ENCODE data around the gene CUBN. TPM values are rescaled to one million over a fixed set of nuclear protein-coding genes. Genes with fewer than 3 reads are reported as not detected.
A peak's percentile ranks its signal among the peaks of the same experiment; 100 is the strongest.

Gene CUBN
- total RNA-seq, 1 donor from 2014 or later: 0.77 TPM

GRCh38 chr10:16792675-16793074 lies 336.9 kb downstream of the CUBN start:
- intact Hi-C loops (cut with micrococcal nuclease): no loop called here
- DNase-seq: peak; percentile 78
- peak; percentile 97 for ATAC-seq

- intact Hi-C loops (cut with micrococcal nuclease): no loop called here
- DNase-seq (no peak), ATAC-seq (peak; percentile 46)
Observed at GRCh38 chr10:16789765-16790164, 339.8 kb downstream of the CUBN start.

- ATAC-seq (no peak), DNase-seq (no peak)
- intact Hi-C loops (cut with micrococcal nuclease): no loop called here
Observed at GRCh38 chr10:16789261-16789660, 340.4 kb downstream of the CUBN start.

GRCh38 chr10:16788778-16789177 lies 340.8 kb downstream of the CUBN start:
- ATAC-seq (no peak), DNase-seq (no peak)
- intact Hi-C loops (cut with micrococcal nuclease): no loop called here

GRCh38 chr10:16788125-16788524 lies 341.5 kb downstream of the CUBN start:
- intact Hi-C loops (cut with micrococcal nuclease): no loop called here
- DNase-seq (no peak), ATAC-seq (no peak)

GRCh38 chr10:16787361-16787791 lies 342.2 kb downstream of the CUBN start:
- DNase-seq (no peak), ATAC-seq (no peak)
- intact Hi-C loops (cut with micrococcal nuclease): no loop called here

GRCh38 chr10:16780338-16780880 lies 349.2 kb downstream of the CUBN start:
- intact Hi-C loops (cut with micrococcal nuclease): no loop called here
- DNase-seq (no peak), ATAC-seq (no peak)

GRCh38 chr10:16779384-16779915 lies 350.2 kb downstream of the CUBN start:
- intact Hi-C loops (cut with micrococcal nuclease): no loop called here
- no peak for DNase-seq
- no peak for ATAC-seq

- intact Hi-C loops (cut with micrococcal nuclease): no loop called here
- DNase-seq: no peak
- peak; percentile 67 for ATAC-seq
Observed at GRCh38 chr10:16777473-16778370, 351.9 kb downstream of the CUBN start.

- ATAC-seq: no peak
Observed at GRCh38 chr10:16776896-16777295, 352.7 kb downstream of the CUBN start.

More at GRCh38 chr10:16776896-16777295, 352.7 kb downstream of the CUBN start:
- intact Hi-C loops (cut with micrococcal nuclease): no loop called here
- DNase-seq: no peak

Other genes starting within 250 kb of the CUBN start
- gene TRDMT1, start 71.9 kb upstream of the CUBN start, total RNA-seq: 3.8 TPM
- 329 TPM for gene VIM, start 98.4 kb upstream of the CUBN start, total RNA-seq